Tibial artery (tissue), 4 donors: ENCODE measurements around the gene RASL11B.

ENCODE experiments used
- DNase-seq, 2 donors: peaks; one replicate each; pipeline ENCODE4 v3.0.0-alpha.2; 2019
- H3K27ac ChIP-seq, 2 donors: fragments of 200-600 bp; sonication (generic) in 1 of 2; 1 replicate in 1 of 2; 2 replicates in 1 of 2; pipeline ENCODE4 v1.5.1; 2018 to 2019; ENCODE audit warnings: mild to moderate bottlenecking in 1 of 2
- H3K27me3 ChIP-seq, 2 donors: fragments of 200-600 bp; sonication (generic) in 1 of 2; one replicate each; pipeline versions ENCODE4 v1.5.1 to v1.6.0; 2016 to 2019
- H3K36me3 ChIP-seq, 3 donors: fragments of 200-600 bp; sonication (generic) in 2 of 3; one replicate each; pipeline ENCODE4 v1.5.1; 2016 to 2019; ENCODE audit warnings: mild to moderate bottlenecking in 2 of 3
- H3K4me1 ChIP-seq, 4 donors: fragments of 200-600 bp; sonication (generic) in 2 of 4; 1 replicate in 3 of 4; 2 replicates in 1 of 4; pipeline ENCODE4 v1.5.1; 2016 to 2019
- H3K4me3 ChIP-seq, 2 donors: fragments of 200-600 bp; sonication (generic) in 1 of 2; 1 replicate in 1 of 2; 2 replicates in 1 of 2; pipeline ENCODE4 v1.5.1; 2018 to 2019; ENCODE audit warnings: mild to moderate bottlenecking in 2 of 2
- H3K9me3 ChIP-seq, 3 donors: fragments of 200-600 bp; sonication (generic) in 1 of 3; one replicate each; pipeline ENCODE4 v1.5.1; 2016 to 2019
- intact Hi-C: fragments of 100-400 bp; cut with DNase I; formaldehyde crosslinking; loops from one replicate; pipeline ENCODE4 v1.15.0; 2023; ENCODE audit warnings: low total_unique reads
- TF ChIP-seq, protein P1 (sequence below), 2 experiments: fragments of 200-600 bp in 1 of 2; fragments of 450-650 bp in 1 of 2; IDR thresholded peaks; one replicate each; pipeline ENCODE4 v1.5.1; 2017 to 2019; ENCODE audit warnings: antibody characterized with exemption in 2 of 2, mild to moderate bottlenecking in 1 of 2, moderate library complexity in 1 of 2

The RASL11B gene

DNA sequence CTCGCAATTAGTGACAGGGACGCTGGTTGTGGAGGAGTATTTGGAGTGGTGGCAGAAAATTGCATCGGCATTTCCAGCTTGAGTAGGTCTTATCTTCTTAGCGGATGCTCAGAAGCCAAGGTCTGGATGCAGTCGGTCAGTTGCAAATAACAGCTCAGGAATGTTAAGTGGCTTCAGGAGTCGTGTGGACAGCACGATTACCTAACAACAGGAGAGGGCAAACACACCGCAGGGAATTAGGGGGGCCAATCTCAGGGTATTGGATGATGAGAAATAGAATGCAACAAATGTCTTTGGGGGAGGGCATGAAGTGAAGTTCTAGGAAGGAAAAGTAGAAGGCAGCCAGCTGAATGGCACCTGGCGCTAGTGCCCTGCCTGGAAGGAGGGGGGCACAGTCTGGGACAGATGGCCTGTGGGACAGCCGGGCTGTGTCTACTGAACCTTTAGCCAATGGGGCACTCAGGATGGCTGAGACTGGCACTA is 11.8 kb downstream of the RASL11B start:
- Histone ChIP-seq H3K27ac (no peak overlapping the region), H3K4me3 (no peak overlapping the region), H3K9me3 (no peaks in the 10 kb centered on the region), H3K4me1 (peaks cover 0 to 17% (median 13%) of the 10 kb centered on the region in 4 donors), H3K27me3 (no peaks in the 10 kb centered on the region), H3K36me3 (no peaks in the 10 kb centered on the region)
- DNase-seq, result no peak
- intact Hi-C loops, result no loop called here
- TF ChIP-seq, protein P1, sequence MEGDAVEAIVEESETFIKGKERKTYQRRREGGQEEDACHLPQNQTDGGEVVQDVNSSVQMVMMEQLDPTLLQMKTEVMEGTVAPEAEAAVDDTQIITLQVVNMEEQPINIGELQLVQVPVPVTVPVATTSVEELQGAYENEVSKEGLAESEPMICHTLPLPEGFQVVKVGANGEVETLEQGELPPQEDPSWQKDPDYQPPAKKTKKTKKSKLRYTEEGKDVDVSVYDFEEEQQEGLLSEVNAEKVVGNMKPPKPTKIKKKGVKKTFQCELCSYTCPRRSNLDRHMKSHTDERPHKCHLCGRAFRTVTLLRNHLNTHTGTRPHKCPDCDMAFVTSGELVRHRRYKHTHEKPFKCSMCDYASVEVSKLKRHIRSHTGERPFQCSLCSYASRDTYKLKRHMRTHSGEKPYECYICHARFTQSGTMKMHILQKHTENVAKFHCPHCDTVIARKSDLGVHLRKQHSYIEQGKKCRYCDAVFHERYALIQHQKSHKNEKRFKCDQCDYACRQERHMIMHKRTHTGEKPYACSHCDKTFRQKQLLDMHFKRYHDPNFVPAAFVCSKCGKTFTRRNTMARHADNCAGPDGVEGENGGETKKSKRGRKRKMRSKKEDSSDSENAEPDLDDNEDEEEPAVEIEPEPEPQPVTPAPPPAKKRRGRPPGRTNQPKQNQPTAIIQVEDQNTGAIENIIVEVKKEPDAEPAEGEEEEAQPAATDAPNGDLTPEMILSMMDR (IDR thresholded peaks at IDR 0.05), result no peak

DNA sequence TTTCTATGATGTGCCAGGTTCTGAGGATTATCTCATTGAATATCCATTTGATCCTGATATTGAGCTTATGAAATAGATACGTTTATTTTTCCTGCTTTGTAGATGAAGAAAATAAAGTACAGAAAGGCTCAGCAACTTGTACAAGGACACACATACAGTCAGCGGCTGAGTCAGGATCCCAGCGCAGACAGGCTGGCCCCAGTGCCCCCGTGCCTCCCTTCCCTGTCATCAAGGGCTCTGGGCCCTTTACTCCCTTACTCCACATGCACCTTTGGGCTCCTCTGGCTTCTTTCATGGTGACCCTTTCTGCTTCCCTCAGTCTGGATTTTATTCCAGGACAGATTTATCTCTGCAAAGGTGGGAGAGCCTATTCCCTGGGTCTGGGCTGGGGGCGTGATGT is 12.8 kb downstream of the RASL11B start:
- no peaks in the 10 kb centered on the region for H3K27me3 ChIP-seq
- H3K27ac ChIP-seq, result no peak overlapping the region
- peaks cover 0 to 6% (median 3%) of the 10 kb centered on the region in 4 donors for H3K4me1 ChIP-seq
- H3K4me3 ChIP-seq, result no peak overlapping the region
- H3K9me3 ChIP-seq, result no peaks in the 10 kb centered on the region
- H3K36me3 ChIP-seq, result no peaks in the 10 kb centered on the region
- intact Hi-C loops, result no loop called here
- no peak for DNase-seq
- TF ChIP-seq, protein P1 (IDR thresholded peaks at IDR 0.05), result no peak

DNA sequence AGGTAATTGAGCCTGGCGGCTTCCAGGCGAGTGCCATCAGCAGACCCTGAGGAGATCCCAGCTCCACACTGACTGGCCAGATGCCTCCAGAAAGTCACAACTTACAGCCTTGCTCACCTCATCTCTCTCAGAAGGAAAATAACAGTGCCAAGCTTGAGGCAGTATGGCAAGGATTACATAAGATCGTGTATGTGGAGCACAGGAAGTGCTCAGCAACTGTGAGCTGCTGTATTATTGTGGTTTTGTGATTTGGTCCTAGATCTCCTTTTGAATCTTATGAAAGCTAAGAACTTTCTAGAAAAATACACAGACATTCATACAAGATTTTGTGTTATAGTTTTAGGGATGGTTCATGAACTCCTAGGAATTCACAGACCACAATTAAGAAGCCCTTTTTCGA is 14.0 kb downstream of the RASL11B start:
- Histone ChIP-seq H3K27me3 (no peaks in the 10 kb centered on the region), H3K4me1 (no peaks in the 10 kb centered on the region), H3K4me3 (no peak overlapping the region), H3K9me3 (no peaks in the 10 kb centered on the region), H3K27ac (no peak overlapping the region), H3K36me3 (no peaks in the 10 kb centered on the region)
- TF ChIP-seq, protein P1 (IDR thresholded peaks at IDR 0.05), result no peak
- intact Hi-C loops, result no loop called here
- no peak for DNase-seq

DNA sequence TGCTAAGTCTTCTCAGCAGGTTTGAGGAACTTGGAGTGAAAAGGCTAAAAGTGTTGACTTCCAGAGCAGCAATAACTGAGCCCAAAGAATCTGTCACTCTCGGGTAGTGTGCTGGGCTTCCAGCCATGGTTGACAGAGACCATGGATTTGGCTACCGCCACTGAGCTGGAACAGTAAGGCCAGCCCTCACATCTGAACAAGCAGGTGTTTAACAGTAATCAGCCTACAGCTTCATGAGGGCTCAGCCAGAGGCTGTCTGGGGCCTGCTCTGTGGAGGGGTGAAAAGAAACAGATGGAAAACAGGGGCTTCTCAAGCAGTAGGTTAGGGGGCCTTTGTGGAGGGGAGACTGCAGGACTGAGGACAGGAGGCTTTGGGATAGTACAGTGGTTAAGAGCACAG is 14.9 kb downstream of the RASL11B start:
- intact Hi-C loops, result no loop called here
- no peak for DNase-seq

DNA sequence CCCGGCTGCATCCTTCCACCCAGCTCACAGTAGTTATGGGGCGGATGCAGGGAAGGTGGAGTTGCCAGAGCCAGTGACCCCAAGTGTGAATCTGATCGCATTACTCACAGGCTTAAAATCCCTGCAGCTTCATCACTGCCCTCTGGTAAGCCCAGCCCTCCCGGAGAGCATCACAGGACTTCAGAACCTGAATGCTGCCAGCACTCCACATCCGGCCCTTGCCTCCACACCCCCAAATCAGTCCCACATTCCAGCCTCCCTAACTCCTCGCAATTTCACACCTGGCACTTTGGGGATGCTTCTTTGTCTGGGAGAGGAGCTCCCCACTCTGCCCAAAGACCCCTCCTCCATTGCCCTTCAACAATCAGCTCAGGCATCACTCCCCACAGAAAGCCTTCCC is 15.6 kb downstream of the RASL11B start:
- Histone ChIP-seq H3K4me3 (no peak overlapping the region), H3K4me1 (no peaks in the 10 kb centered on the region), H3K36me3 (no peaks in the 10 kb centered on the region), H3K27me3 (no peaks in the 10 kb centered on the region), H3K9me3 (no peaks in the 10 kb centered on the region), H3K27ac (no peak overlapping the region)
- DNase-seq, result no peak
- intact Hi-C loops, result no loop called here
- TF ChIP-seq, protein P1 (IDR thresholded peaks at IDR 0.05), result no peak

More for the DNA sequence above, 14.9 kb downstream of the RASL11B start:
- H3K27ac ChIP-seq, result no peak overlapping the region
- no peak overlapping the region for H3K4me3 ChIP-seq
- H3K36me3 ChIP-seq, result no peaks in the 10 kb centered on the region
- TF ChIP-seq, protein P1 (IDR thresholded peaks at IDR 0.05), result no peak
- H3K4me1 ChIP-seq, result no peaks in the 10 kb centered on the region
- no peaks in the 10 kb centered on the region for H3K9me3 ChIP-seq
- no peaks in the 10 kb centered on the region for H3K27me3 ChIP-seq

DNA sequence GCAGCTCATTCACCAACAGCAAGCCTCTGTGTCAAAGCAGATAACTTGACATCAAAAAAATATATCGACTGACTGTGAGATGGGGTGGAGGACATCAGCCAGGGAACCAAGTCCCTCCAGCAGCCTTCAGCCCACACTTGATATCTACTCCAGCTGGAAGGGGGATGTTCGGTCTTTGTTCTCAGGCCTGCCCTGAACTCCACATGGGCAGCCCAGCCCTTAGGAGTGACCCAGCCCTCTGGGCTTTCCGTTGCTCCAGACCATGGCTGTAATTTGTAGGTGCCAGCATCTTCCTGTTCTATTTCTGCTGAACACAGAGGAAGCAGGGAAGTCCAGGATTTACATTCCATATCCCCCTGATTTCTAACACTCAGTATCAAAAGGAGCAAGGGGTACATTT is 17.4 kb downstream of the RASL11B start:
- TF ChIP-seq, protein P1 (IDR thresholded peaks at IDR 0.05), result no peak

More for the DNA sequence above, 17.4 kb downstream of the RASL11B start:
- Histone ChIP-seq H3K9me3 (no peaks in the 10 kb centered on the region), H3K4me1 (no peaks in the 10 kb centered on the region), H3K36me3 (peaks cover 0 to 2% (median 0%) of the 10 kb centered on the region in 3 donors), H3K27me3 (no peaks in the 10 kb centered on the region), H3K27ac (no peak overlapping the region), H3K4me3 (no peak overlapping the region)
- intact Hi-C loops, result no loop called here
- no peak for DNase-seq
